AG04449 (cell line): ENCODE measurements around the gene FHAD1.

ENCODE experiments used
- CTCF ChIA-PET: fragments of 350-600 bp; formaldehyde crosslinking; extraction: SDS; loops from one replicate; lab custom pipeline; 2021; ENCODE audit warnings: antibody characterized with exemption; lab: Yijun Ruan, JAX
- POLR2A ChIA-PET: fragments of 400-600, 350-600 bp; formaldehyde crosslinking; extraction: SDS; loops from one replicate; lab custom pipeline; 2020; ENCODE audit warnings: antibody characterized with exemption, inconsistent platforms; lab: Yijun Ruan, JAX
- DNase-seq: peaks from one replicate; pipeline ENCODE4 v3.0.0-alpha.2; 2010; ENCODE audit warnings: low read depth, low spot score
- H3K4me3 ChIP-seq: 2 replicates; pipeline ENCODE4 v1.5.1; 2011; ENCODE audit warnings: low read depth, mild to moderate bottlenecking, control low read depth, low read length
- TF ChIP-seq, protein P1 (sequence below): IDR thresholded peaks from one replicate; pipeline ENCODE4 v1.5.1; 2011; ENCODE audit warnings: mild to moderate bottlenecking, moderate library complexity, low read length, control low read depth, inconsistent platforms; ENCODE audit not compliant: insufficient read depth; ENCODE audit errors: missing control alignments

FHAD1 gene

DNA sequence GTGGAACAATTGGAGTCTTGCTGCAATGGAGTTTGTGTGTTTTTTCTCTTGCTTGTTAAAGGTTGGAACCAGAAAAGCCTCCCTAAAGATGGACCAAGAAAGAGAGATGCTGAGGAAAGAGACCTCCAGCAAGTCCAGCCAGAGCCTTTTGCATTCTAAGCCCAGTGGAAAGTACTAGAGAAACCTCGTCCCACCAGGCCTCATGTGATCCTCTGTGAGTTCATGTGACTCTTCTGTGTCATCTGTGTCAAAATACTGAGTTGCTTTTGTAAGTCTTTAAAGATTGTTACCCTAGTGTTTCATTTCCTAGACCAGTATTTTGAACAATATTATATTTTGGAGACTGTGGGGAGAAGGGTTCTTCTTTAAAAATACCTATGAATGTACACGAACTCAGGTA lies 150.2 kb downstream of the FHAD1 start:
- ChIA-PET POLR2A (no interaction called here), CTCF (no interaction called here)
- TF ChIP-seq, protein P1, sequence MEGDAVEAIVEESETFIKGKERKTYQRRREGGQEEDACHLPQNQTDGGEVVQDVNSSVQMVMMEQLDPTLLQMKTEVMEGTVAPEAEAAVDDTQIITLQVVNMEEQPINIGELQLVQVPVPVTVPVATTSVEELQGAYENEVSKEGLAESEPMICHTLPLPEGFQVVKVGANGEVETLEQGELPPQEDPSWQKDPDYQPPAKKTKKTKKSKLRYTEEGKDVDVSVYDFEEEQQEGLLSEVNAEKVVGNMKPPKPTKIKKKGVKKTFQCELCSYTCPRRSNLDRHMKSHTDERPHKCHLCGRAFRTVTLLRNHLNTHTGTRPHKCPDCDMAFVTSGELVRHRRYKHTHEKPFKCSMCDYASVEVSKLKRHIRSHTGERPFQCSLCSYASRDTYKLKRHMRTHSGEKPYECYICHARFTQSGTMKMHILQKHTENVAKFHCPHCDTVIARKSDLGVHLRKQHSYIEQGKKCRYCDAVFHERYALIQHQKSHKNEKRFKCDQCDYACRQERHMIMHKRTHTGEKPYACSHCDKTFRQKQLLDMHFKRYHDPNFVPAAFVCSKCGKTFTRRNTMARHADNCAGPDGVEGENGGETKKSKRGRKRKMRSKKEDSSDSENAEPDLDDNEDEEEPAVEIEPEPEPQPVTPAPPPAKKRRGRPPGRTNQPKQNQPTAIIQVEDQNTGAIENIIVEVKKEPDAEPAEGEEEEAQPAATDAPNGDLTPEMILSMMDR, result no peak

DNA sequence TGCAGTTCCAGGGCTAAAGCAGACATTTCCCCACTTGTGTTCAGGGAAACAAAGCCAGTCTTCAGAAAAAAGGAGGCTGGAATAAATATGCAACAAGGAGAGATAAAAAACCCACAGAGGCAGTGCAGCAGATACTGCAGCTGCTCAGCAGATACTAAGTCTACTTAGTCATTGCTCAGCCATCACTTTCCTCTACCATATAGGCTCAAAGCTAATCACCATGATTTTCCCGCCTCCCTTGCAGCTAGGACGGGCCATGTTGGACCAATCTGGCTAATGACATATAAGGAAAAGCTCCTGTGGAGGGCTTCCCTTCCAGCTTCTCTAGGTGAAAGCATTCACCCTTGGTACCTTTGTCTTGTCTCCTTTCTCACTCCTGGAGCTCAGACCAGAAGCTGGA lies 152.7 kb downstream of the FHAD1 start:
- TF ChIP-seq, protein P1, result no peak

More for the DNA sequence above, 150.2 kb downstream of the FHAD1 start:
- no peak overlapping the region for H3K4me3 ChIP-seq
- no peak for DNase-seq

DNA sequence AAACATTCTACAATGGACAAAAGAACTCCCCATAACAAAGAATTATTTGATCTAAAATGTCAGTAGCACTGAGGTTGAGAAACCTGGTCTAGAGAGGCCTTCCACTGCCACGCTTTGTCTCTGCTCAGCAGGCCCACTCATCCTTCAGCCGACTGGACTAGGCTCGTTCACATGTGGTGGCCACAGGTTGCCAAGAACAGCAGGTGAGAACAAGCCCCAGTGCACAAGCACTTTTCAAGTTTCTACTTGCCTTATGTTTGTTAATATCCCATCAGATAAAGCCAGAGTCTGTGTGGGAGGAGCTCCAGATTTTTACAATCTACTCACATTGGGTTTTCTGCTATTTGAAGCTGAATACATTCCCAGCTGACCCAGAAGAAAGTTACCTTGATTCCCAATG lies 153.6 kb downstream of the FHAD1 start:
- TF ChIP-seq, protein P1, result no peak
- H3K4me3 ChIP-seq, result no peak overlapping the region
- ChIA-PET CTCF (interaction anchor here (1.0 to 1.1 kb wide), 2 partner anchors 77 to 80 kb away, joined by 3 to 4 read pairs; no protein-coding TSS in a partner anchor), POLR2A (no interaction called here)
- no peak for DNase-seq

More for the DNA sequence above, 152.7 kb downstream of the FHAD1 start:
- ChIA-PET POLR2A (no interaction called here), CTCF (no interaction called here)
- no peak overlapping the region for H3K4me3 ChIP-seq
- DNase-seq, result no peak

DNA sequence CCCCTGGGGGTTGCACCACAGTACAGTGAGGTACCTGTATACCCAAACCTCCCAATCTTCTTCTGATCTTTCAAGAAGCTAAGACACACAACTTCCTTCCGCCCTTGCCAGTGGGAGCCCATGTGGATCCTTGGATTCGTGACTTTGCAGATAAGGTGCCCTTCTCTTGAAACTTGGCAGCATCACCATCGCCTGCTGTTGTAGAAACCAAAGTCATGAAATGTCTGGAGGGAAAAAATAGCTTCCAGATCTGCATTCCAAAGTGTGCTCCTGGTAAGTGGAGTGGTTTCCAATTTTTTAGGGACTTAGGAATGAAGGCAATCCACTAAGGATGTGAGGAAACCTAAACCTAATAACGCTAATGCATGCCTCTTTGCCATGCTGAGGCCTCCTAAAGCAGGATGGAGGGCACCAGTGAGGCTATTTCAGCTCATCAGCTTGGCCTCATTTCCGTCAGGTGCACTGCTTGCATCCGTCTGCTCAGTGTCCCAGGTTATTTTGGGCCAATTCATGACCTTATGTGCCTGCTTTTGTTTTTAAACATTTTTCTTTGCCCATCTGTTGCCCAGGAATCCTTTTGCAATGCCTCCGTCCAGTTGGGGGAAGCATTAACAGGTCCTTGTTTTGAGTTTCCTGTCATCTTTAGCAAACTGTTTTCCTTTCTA lies 154.5 kb downstream of the FHAD1 start:
- DNase-seq, result no peak
- POLR2A ChIA-PET, result interaction anchor here (0.7 kb wide), 1 partner anchor 12 kb away, joined by 3 read pairs; no protein-coding TSS in a partner anchor
- H3K4me3 ChIP-seq, result no peak overlapping the region
- TF ChIP-seq, protein P1, result no peak
- CTCF ChIA-PET, result interaction anchor here (1.0 to 1.1 kb wide), 2 partner anchors 78 to 81 kb away, joined by 3 to 4 read pairs; no protein-coding TSS in a partner anchor

DNA sequence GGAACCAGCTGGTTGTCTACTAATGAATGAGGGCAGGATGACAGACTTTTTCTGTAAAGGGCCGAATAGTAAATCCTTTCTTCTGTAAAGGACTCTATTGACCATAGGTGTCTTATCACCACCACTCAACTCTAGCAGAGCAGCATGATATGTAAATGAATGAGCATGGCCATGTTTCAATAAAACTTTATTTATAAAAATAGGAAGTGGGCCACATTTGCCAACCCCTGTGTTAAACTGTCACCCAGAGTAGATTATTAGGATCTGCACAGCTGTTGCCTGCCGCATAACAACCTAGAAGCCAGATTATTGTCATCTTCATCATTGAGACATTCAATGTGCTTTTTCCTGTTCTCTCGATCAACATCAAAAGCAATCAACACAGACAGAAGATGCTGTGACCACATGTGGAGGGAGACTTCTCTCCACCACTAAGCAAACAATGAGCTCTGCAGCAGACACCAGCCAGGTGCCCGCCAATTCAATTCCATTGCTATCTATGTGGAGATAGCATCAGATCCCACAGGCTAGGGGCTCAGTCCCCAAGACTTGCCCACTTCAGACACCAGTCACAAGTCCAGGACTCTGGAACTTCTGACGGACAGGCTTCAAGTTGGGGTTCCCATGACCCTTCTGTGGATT lies 155.9 kb downstream of the FHAD1 start:
- POLR2A ChIA-PET, result no interaction called here
- H3K4me3 ChIP-seq, result no peak overlapping the region
- TF ChIP-seq, protein P1, result no peak
- DNase-seq, result no peak
- CTCF ChIA-PET, result interaction anchor here (1.0 to 1.5 kb wide), 2 partner anchors 29 to 79 kb away, joined by 3 to 4 read pairs; no protein-coding TSS in a partner anchor

DNA sequence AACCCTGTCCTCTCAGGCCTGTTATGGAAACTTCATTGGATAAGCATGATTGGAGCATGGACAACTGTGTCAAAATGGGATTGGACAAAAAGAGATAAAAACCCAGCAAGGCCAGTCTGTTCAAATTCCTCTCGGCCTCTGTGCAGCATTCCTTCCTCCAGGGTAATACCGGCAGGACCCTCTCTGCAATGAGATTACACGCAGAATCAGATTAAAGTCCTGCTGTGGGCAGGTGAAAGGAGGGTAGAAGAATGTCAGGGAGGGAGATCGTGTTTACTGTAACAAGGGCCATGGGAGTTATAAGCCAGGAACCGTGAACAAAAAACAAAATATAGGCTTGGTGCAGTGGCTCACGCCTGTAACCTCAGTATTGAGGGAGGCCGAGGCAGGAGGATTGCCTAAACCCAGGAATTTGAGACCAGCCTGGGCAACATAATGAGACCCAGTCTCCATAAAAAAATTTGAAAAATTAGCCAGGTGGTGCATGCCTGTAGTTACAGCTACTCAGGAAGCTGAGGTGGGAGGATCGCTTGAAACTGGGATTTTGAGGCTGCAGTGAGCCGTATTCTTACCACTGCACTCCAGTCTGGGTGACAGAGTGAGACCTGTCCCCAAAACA lies 157.0 kb downstream of the FHAD1 start:
- POLR2A ChIA-PET, result no interaction called here
- no peak overlapping the region for H3K4me3 ChIP-seq
- TF ChIP-seq, protein P1, result no peak
- CTCF ChIA-PET, result interaction anchor here (0.6 to 1.5 kb wide), 2 partner anchors 18 to 81 kb away, joined by 3 read pairs; no protein-coding TSS in a partner anchor
- DNase-seq, result no peak
